DMS53 (cell line): ENCODE data around the gene LZTFL1.

Source experiments
- DNase-seq: peaks from one replicate; lab custom pipeline; 2025; lab: John Stamatoyannopoulos, UW

The LZTFL1 gene

GRCh38 chr3:45841757-45842491, at the start of gene LZTFL1:
Gene LZTFL1, minus strand, starts transcription at chr3:45842119. Its CDS starts 128 bp downstream, at chr3:45841991.
- peak; percentile 92 for DNase-seq

- DNase-seq = peak; percentile 65
These were observed 48.5 kb upstream of the LZTFL1 start for GRCh38 chr3:45890405-45890804.

- DNase-seq = no peak
These were observed 47.4 kb upstream of the LZTFL1 start for GRCh38 chr3:45889337-45889736.

GRCh38 chr3:45887759-45888511, 46.0 kb upstream of the LZTFL1 start:
- DNase-seq = no peak

- DNase-seq = no peak
These were observed 45.4 kb upstream of the LZTFL1 start for GRCh38 chr3:45887285-45887684.

- no peak for DNase-seq
These were observed 44.2 kb upstream of the LZTFL1 start, which contains the start of gene CCR9 for GRCh38 chr3:45885979-45886705. Gene CCR9, plus strand, starts transcription at chr3:45886543. Its CDS starts 8,391 bp downstream, at chr3:45894934.

GRCh38 chr3:45884368-45885201, 42.7 kb upstream of the LZTFL1 start:
- DNase-seq = no peak

- DNase-seq = no peak
These were observed 39.4 kb upstream of the LZTFL1 start for GRCh38 chr3:45881078-45882022.

GRCh38 chr3:45880725-45881077, 38.8 kb upstream of the LZTFL1 start:
- DNase-seq = no peak

- no peak for DNase-seq
These were observed 36.2 kb upstream of the LZTFL1 start for GRCh38 chr3:45878124-45878523.

- DNase-seq = no peak
These were observed 32.9 kb upstream of the LZTFL1 start for GRCh38 chr3:45874677-45875346.

- no peak for DNase-seq
These were observed 31.7 kb upstream of the LZTFL1 start for GRCh38 chr3:45873638-45874037.

GRCh38 chr3:45873036-45873435, 31.1 kb upstream of the LZTFL1 start:
- no peak for DNase-seq

GRCh38 chr3:45872569-45872968, 30.6 kb upstream of the LZTFL1 start:
- DNase-seq = no peak

GRCh38 chr3:45871780-45872179, 29.9 kb upstream of the LZTFL1 start:
- no peak for DNase-seq

- DNase-seq = no peak
These were observed 28.2 kb upstream of the LZTFL1 start for GRCh38 chr3:45870099-45870498.

- no peak for DNase-seq
These were observed 27.7 kb upstream of the LZTFL1 start for GRCh38 chr3:45869638-45870037.

- DNase-seq = no peak
These were observed 26.7 kb upstream of the LZTFL1 start for GRCh38 chr3:45868650-45869049.

- DNase-seq = peak; percentile 57
These were observed 26.3 kb upstream of the LZTFL1 start for GRCh38 chr3:45868213-45868612.

- DNase-seq = no peak
These were observed 23.6 kb upstream of the LZTFL1 start for GRCh38 chr3:45865563-45865962.
